ENCODE data around the gene GRHL3.

The GRHL3 gene

DNA sequence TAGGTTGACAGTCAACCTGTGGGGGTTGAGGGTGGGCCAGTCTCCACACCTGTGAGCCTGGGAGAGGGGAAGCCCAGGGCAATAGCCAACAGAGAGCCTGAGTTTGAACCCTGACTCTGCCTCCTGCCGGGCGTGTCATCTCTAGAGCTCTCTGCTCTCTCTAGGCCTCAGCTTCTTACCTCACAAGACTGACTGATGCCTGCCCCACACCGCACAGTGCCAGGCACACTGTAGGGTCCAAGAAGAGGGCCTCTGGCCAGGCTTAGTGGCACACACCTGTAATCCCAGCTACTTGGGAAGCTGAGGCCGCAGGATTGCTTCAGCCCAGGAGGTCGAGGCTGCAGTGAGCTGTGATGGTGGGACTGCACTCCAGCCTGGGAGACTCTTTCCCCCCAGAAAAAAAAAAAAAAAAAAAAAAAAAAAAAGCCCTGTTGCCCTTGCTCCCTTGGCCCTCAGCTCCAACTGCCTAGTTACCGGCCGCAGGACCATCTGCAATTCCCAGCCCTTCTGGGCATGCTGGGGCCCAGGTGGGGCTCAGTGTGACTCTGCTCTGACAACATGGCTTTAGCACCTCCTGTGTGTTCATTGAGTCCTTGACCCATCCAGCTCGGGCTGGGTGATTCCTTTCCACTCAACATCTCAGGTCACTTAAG lies 25.1 kb downstream of the GRHL3 start:
- no peaks in the 10 kb centered on the region for H3K36me3 ChIP-seq (ENCODE audit: insufficient read depth, low read length)
- H3K9ac ChIP-seq (ENCODE audit: low read length), result no peak overlapping the region
- H3K9me3 ChIP-seq (ENCODE audit: low read length), result no peaks in the 10 kb centered on the region
- H3F3A ChIP-seq (ENCODE audit: insufficient read depth, low read length), result no peaks in the 10 kb centered on the region
- no peaks in the 10 kb centered on the region for H3K79me2 ChIP-seq (ENCODE audit: insufficient read depth, low read length)
- H3K4me2 ChIP-seq (ENCODE audit: low read length), result no peak overlapping the region
- no peaks in the 10 kb centered on the region for H3K27me3 ChIP-seq (ENCODE audit: insufficient read depth, low read length)
- TF ChIP-seq EZH2 (IDR thresholded peaks at IDR 0.05; ENCODE audit: borderline replicate concordance, low read length), result no peak
- TF ChIP-seq, protein P1, sequence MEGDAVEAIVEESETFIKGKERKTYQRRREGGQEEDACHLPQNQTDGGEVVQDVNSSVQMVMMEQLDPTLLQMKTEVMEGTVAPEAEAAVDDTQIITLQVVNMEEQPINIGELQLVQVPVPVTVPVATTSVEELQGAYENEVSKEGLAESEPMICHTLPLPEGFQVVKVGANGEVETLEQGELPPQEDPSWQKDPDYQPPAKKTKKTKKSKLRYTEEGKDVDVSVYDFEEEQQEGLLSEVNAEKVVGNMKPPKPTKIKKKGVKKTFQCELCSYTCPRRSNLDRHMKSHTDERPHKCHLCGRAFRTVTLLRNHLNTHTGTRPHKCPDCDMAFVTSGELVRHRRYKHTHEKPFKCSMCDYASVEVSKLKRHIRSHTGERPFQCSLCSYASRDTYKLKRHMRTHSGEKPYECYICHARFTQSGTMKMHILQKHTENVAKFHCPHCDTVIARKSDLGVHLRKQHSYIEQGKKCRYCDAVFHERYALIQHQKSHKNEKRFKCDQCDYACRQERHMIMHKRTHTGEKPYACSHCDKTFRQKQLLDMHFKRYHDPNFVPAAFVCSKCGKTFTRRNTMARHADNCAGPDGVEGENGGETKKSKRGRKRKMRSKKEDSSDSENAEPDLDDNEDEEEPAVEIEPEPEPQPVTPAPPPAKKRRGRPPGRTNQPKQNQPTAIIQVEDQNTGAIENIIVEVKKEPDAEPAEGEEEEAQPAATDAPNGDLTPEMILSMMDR (IDR thresholded peaks at IDR 0.05; ENCODE audit: low read length), result no peak
- H3K4me3 ChIP-seq (ENCODE audit: low read depth, low read length, poor library complexity, severe bottlenecking), result no peak overlapping the region
- no peaks in the 10 kb centered on the region for H3K9me2 ChIP-seq (ENCODE audit: low read depth, low read length)
- no peaks in the 10 kb centered on the region for H3K4me1 ChIP-seq (ENCODE audit: insufficient read depth, low read length, severe bottlenecking)
- H3K27ac ChIP-seq (ENCODE audit: low read depth, low read length, poor library complexity, severe bottlenecking), result no peak overlapping the region
- no peak overlapping the region for H2AFZ ChIP-seq (ENCODE audit: low read length)
- H4K20me1 ChIP-seq (ENCODE audit: insufficient read depth, low read length), result no peaks in the 10 kb centered on the region

DNA sequence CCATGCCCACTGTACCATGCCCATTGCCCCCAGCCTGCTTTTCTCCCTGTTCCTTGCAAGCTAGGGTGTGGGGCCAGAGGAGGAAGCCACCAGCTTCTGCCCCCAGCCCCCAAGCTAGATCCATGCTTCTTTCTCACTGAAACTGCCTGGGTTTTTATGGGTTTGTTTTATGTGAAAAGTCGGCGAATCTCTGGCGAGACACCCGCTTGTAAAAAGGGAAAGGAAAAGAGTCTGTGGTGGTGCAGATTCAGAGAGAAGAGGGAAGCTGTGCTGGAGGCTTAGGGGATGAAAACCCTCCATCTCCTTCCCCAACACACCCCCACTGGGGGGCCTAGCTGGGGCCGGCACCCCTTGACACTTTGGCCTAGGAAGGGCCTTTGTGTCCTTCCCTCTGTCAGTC lies 26.2 kb downstream of the GRHL3 start:
- Histone ChIP-seq H3K27me3 (ENCODE audit: insufficient read depth, low read length) (no peaks in the 10 kb centered on the region), H3K9ac (ENCODE audit: low read length) (no peak overlapping the region), H3K27ac (ENCODE audit: low read depth, low read length, poor library complexity, severe bottlenecking) (no peak overlapping the region), H3K4me3 (ENCODE audit: low read depth, low read length, poor library complexity, severe bottlenecking) (no peak overlapping the region), H3K4me2 (ENCODE audit: low read length) (no peak overlapping the region), H4K20me1 (ENCODE audit: insufficient read depth, low read length) (no peaks in the 10 kb centered on the region), H2AFZ (ENCODE audit: low read length) (no peak overlapping the region), H3F3A (ENCODE audit: insufficient read depth, low read length) (no peaks in the 10 kb centered on the region), H3K36me3 (ENCODE audit: insufficient read depth, low read length) (no peaks in the 10 kb centered on the region), H3K9me3 (ENCODE audit: low read length) (no peaks in the 10 kb centered on the region), H3K9me2 (ENCODE audit: low read depth, low read length) (no peaks in the 10 kb centered on the region), H3K79me2 (ENCODE audit: insufficient read depth, low read length) (no peaks in the 10 kb centered on the region), H3K4me1 (ENCODE audit: insufficient read depth, low read length, severe bottlenecking) (no peaks in the 10 kb centered on the region)
- TF ChIP-seq, protein P1 (IDR thresholded peaks at IDR 0.05; ENCODE audit: low read length), result no peak

DNA sequence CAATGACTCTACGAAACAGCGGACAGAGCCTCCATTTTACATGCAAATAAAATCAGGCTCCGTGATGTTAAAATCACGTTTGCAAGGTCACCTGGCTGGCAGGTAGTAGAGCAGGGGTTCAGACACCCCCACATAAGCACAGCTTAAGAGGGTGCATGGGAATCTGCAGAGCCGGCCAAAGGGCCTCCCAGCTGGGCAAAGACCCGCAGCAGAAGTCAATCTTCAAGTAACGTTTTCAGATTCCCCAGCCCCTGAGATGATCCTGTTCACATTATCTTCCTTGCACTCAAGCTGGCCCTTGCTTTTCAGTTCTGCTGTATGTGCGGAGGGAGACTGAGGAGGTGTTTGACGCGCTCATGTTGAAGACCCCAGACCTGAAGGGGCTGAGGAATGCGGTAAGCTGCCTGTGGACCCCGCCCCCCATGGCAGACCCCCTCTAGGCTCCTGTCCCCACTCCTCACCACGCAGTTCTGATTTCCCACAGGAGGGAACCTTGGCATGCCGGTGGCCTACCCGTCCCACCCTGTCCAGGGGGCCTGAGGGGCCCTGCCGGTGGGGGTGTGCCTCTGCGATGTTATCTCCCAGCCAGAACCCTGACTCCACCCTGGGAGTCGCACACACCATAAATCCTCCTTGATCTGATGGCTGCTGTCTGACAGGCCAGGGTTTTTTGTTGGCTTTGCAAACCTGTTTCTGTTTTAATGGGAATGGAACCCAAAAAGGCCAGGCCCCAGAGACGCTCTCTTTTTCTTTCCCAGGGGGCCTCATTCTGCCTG lies 28.2 kb downstream of the GRHL3 start:
- Histone ChIP-seq H3K79me2 (ENCODE audit: insufficient read depth, low read length) (no peaks in the 10 kb centered on the region), H3K27ac (ENCODE audit: low read depth, low read length, poor library complexity, severe bottlenecking) (no peak overlapping the region)

More for the DNA sequence above, 28.2 kb downstream of the GRHL3 start:
- Histone ChIP-seq H3K9me3 (ENCODE audit: low read length) (no peaks in the 10 kb centered on the region), H3K9ac (ENCODE audit: low read length) (no peak overlapping the region), H3K4me3 (ENCODE audit: low read depth, low read length, poor library complexity, severe bottlenecking) (no peak overlapping the region), H3K36me3 (ENCODE audit: insufficient read depth, low read length) (no peaks in the 10 kb centered on the region), H3K4me1 (ENCODE audit: insufficient read depth, low read length, severe bottlenecking) (no peaks in the 10 kb centered on the region), H2AFZ (ENCODE audit: low read length) (no peak overlapping the region), H3K27me3 (ENCODE audit: insufficient read depth, low read length) (no peaks in the 10 kb centered on the region), H4K20me1 (ENCODE audit: insufficient read depth, low read length) (no peaks in the 10 kb centered on the region), H3K9me2 (ENCODE audit: low read depth, low read length) (no peaks in the 10 kb centered on the region), H3F3A (ENCODE audit: insufficient read depth, low read length) (no peaks in the 10 kb centered on the region), H3K4me2 (ENCODE audit: low read length) (no peak overlapping the region)
- TF ChIP-seq EZH2 (IDR thresholded peaks at IDR 0.05; ENCODE audit: borderline replicate concordance, low read length), result no peak
- TF ChIP-seq, protein P1 (IDR thresholded peaks at IDR 0.05; ENCODE audit: low read length), result no peak

Data from OCI-LY1 (cell line).